GM12801 (cell line): ENCODE measurements around the gene GOSR2.

ENCODE experiments used
- TF ChIP-seq, protein P1 (sequence below): IDR thresholded peaks from one replicate; pipeline ENCODE4 v1.5.1; 2011; ENCODE audit warnings: control low read depth; ENCODE audit not compliant: insufficient read length; ENCODE audit errors: extremely low read depth

The GOSR2 gene

DNA sequence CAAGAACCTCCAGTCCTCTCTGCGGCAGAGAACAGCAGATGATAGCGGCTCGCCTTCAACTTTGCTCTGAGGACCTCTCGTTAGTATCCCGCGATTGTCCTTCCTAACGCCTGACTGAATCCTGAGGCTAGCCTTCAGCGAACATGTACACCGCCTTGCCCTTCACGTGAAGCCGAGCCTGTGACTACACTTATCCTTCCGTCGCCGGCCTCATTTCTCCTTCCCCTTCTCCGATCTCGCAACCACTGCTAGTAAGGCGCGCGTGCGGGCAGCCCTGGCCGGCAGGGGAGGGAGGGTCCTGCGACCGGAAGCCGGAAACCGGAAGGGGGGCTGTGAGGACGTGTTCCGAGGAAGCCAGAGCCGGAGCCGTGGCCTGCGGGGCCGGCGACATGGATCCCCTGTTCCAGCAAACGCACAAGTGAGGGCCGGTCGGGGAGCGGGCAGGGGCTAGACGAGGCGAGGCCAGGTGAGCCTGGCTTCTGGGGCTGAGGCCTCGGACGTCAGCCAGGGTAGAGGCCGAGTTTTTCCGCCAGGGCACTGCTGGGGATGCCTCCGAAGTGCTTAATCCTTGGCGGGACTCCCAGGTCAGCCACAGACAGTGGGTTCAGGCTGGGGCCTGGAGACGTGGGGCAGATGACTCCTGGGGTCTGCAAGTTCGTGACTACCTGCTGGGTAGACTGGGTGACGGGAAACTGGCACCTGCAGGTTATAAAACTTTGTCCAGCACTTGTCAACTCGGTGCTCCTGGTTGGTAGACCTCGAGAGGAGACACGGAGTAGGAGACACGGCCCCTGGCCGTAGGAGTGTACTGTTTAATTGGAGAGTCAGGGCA is at the start of gene GOSR2:
GOSR2 (plus strand) TSS at position 357 of the 832 bp plus-strand sequence; CDS start at position 390, 33 bp downstream.
- TF ChIP-seq, protein P1, sequence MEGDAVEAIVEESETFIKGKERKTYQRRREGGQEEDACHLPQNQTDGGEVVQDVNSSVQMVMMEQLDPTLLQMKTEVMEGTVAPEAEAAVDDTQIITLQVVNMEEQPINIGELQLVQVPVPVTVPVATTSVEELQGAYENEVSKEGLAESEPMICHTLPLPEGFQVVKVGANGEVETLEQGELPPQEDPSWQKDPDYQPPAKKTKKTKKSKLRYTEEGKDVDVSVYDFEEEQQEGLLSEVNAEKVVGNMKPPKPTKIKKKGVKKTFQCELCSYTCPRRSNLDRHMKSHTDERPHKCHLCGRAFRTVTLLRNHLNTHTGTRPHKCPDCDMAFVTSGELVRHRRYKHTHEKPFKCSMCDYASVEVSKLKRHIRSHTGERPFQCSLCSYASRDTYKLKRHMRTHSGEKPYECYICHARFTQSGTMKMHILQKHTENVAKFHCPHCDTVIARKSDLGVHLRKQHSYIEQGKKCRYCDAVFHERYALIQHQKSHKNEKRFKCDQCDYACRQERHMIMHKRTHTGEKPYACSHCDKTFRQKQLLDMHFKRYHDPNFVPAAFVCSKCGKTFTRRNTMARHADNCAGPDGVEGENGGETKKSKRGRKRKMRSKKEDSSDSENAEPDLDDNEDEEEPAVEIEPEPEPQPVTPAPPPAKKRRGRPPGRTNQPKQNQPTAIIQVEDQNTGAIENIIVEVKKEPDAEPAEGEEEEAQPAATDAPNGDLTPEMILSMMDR, result no peak

DNA sequence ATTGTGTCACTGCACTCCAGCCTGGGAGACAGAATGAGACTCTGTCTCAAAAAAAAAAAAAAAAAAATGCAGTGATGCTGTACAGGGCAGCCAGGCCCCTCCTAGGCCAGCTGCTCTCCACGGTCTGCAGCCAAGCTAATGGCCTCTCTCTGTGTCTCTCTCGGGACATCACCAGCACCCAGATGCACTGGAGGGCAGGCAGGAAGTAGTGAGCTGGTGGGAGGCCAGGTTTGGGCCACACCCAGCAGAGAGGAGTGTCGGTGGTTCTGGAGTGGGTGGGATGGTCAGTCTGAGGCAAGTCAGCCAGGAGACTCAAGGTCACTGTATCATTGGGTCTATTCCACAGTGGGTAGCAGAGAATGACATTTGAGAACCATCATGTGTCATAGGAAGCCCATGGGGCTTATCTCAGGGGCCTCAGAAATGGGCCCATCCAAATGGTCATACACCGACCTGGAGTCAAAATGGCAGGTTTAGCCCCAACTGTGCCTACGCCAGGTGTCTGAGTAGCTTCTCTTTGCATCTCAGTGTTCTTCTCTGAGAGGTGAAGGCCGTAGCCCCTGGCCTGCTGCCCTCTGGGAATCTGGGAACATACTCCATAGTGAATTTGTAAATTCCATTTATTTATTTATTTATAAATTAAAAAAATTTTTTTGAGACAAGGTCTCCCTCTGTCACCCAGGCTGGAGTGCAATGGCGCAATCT is 48.9 kb upstream of the GOSR2 start:
- TF ChIP-seq, protein P1, result no peak

DNA sequence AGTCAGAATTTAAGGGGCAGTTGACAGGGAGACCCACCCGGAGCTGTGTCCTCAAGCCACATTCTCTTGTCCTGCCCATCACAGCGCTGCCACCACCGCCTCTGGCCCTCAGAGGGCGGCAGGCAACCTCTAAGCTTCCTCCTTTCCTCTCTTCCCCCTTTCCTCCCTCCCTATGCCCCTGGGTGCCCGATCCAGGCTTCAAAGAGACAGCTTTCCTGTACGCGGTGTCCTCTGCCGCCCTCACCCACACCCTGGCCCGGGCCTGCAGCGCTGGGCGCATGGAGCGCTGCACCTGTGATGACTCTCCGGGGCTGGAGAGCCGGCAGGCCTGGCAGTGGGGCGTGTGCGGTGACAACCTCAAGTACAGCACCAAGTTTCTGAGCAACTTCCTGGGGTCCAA is 48.1 kb upstream of the GOSR2 start:
- TF ChIP-seq, protein P1, result no peak

DNA sequence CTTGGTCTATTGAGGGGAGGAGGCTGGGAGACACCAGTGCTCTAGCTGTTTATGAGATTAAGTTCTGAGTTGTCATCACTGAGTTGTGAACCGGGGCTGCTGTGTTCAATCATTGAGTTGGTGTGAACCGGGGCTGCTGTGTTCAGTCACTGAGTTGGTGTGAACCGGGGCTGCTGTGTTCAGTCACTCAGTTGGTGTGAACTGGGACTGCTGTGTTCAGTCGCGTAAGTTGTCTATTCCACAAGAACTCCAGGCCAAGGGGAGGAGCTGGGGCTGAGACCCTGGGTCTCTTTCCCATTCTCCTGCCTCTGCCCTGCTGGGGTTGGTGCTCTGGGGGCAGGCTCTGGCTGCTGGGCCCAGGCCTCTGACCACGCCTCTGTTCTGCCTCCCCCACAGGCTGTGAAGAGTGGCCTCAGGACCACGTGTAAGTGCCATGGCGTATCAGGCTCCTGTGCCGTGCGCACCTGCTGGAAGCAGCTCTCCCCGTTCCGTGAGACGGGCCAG is 47.1 kb upstream of the GOSR2 start:
- TF ChIP-seq, protein P1, result no peak

DNA sequence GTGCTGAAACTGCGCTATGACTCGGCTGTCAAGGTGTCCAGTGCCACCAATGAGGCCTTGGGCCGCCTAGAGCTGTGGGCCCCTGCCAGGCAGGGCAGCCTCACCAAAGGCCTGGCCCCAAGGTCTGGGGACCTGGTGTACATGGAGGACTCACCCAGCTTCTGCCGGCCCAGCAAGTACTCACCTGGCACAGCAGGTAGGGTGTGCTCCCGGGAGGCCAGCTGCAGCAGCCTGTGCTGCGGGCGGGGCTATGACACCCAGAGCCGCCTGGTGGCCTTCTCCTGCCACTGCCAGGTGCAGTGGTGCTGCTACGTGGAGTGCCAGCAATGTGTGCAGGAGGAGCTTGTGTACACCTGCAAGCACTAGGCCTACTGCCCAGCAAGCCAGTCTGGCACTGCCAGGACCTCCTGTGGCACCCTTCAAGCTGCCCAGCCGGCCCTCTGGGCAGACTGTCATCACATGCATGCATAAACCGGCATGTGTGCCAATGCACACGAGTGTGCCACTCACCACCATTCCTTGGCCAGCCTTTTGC is 46.5 kb upstream of the GOSR2 start:
- TF ChIP-seq, protein P1, result no peak

DNA sequence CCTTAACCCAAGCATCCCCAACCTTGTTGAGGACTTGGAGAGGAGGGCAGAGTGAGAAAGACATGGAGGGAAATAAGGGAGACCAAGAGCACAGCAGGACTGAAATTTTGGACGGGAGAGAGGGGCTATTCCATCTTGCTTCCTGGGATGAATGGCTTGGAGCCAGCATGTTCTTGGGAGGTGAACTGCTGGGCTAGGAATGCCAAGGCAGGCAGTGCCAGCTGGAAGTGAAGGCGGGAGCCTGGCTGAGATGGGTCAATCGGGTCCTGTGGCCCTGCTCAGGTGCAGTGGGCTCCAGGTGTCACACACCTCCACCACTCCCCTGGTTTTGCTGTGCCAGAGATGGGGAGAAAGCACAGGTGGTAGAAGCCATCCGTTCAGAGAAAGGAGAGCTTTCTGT is 46.0 kb upstream of the GOSR2 start:
- TF ChIP-seq, protein P1, result no peak

DNA sequence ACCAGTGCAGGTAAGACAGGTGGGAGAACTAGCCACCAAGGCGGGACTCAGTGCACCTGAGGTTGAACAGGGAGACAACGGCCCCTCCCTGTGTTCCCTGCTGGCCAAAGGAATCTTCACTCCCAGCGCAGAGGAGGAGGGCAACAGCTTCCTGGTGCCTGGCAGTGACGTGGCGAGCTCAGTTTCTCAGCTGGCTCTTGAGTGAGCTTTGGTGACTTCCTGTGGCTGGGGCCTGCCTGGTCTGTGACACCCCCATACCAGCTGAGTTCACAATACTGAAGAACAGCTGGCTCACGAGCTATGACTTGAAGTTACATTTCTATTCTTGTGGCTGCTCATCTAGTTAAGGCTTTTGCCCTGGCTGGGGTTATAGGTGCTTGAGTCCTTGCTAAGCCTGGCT is 45.5 kb upstream of the GOSR2 start:
- TF ChIP-seq, protein P1, result no peak
